Epithelial cell of esophagus (primary cell): ENCODE measurements around the gene ALDH2.

Experiments
- DNase-seq: peaks from one replicate; pipeline ENCODE4 v3.0.0; 2010; ENCODE audit warnings: low read depth
- H3K4me3 ChIP-seq: 2 replicates; pipeline ENCODE4 v1.5.1; 2011; ENCODE audit warnings: mild to moderate bottlenecking, low read length, control low read depth
- CTCF ChIP-seq: IDR thresholded peaks from 2 replicates; pipeline ENCODE4 v1.5.1; 2011; ENCODE audit warnings: low read depth, mild to moderate bottlenecking, low read length, control low read depth, inconsistent platforms; ENCODE audit not compliant: insufficient read depth; ENCODE audit errors: missing control alignments

Gene ALDH2

DNA sequence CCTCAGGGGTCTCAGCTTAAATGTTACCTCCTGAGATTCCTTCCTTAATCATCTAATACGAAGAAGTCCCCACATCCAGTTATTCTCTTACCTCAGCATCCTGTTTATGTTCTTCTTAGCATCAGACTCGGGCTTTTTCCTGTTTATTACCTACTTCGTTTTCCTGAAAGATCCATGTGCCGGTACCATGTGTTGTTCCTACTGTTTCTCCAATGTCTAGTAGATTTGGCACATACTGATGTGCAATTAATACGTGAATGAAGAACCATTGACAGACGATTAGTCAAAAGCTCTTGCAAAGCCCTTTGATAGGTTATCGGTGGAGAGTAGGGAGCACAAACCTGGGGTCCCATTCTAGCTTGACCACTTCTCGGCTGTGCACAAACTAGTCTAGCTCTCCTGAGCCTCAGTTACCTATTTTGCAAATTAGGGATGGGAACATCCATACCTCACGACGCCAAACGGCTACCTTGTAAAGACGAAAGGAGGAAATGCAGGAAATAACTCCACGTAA, 74.6 kb downstream of the ALDH2 start:
- peak; percentile 30 for DNase-seq
- peak overlapping the region; percentile 69 for H3K4me3 ChIP-seq
- TF ChIP-seq CTCF = no peak

- TF ChIP-seq CTCF = no peak
- peak within 1 kb of the TSS; percentile 69 for H3K4me3 ChIP-seq
Measured at GRCh38 chr12:111841750-111842555, 75.2 kb downstream of the ALDH2 start, which contains the start of gene MAPKAPK5. Gene MAPKAPK5, plus strand, starts transcription at chr12:111842228. Its CDS starts 506 bp downstream, at chr12:111842734.

DNA sequence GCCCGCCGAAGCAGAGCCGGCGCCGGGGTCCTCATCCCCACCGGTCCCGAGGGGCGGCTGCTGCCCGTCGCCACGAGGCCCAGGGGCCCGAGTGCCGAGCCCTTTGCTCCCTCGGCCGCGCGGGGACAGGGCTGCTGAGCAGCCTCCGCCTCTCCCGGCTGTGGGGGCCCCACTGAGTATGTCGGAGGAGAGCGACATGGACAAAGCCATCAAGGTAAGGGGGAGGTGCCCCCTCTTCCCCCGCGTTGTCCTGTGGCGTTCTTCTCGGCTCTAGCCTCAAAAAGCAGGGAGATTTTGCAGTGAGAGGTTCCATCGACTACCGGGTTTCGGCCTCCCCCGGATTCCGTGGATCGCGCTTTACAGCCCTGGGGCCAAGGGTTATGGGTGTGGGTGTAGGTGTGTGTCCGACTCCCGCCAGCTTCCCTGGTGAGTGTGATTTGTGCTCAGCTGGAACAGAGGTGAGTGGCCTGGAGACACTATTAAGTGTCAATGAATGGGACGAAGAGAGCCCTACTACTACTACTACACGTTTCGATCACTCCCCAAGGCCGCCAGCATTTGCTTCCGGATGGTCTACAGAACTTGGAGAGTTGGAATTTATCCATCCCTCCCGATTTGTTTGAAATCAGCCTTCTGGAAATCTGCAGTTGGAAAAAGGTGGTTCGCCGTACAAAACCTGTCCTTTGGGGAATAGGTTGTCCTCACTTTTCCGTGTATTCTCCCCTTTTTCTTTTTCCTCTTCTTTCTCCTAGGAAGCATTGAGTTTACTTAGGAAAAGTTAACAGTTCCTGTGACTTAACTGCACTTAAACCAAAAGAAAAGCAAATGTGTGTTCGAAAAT, 76.0 kb downstream of the ALDH2 start:
- no peak for TF ChIP-seq CTCF
- peak; percentile 30 for DNase-seq
- H3K4me3 ChIP-seq = peak overlapping the region; percentile 69

More at GRCh38 chr12:111841750-111842555, 75.2 kb downstream of the ALDH2 start, which contains the start of gene MAPKAPK5:
- DNase-seq = peak; percentile 96

GRCh38 chr12:111846016-111846415, 79.3 kb downstream of the ALDH2 start:
- TF ChIP-seq CTCF = no peak
- H3K4me3 ChIP-seq = no peak overlapping the region
- DNase-seq = no peak

DNA sequence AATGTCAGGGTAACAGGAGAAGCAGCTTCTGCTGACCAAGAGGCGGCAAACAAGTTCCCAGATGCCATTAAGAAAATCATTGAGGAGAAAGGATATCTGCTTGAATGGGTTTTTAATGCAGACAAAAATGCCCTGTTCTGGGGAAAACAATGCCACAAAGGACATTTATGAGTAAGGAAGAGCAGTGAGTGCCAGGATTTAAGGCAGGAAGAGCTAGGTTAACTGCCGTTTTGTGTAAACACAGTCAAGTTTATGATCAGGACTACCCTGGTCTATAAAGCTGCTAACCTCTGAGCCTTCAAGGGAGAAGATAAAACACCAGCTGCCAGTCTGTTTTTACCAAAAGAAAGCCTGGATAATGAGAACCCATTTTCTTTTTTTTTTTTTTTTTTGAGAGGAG, 83.8 kb downstream of the ALDH2 start:
- TF ChIP-seq CTCF = no peak
- DNase-seq = no peak
- no peak overlapping the region for H3K4me3 ChIP-seq

DNA sequence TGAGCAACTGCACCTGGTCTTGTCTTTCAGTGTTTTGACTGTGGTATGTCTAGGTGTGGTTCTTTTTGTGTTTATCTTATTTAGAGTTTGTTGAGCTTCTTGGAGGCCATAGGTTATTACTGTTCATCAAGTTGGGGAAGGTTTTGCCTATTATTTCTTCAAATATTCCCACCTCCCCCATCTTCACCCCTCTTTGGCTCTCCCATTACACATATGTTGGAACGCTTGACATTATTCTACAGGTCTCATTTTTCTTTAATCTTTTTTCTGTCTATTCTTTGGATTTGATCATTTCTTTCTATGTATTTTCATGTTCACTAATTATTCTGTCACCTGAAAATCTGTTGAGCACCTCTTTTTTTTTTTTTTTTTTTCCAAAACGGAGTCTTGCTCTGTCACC, 91.5 kb downstream of the ALDH2 start:
- H3K4me3 ChIP-seq = no peak overlapping the region
- DNase-seq = no peak
- no peak for TF ChIP-seq CTCF
